T-cell (primary cell): ENCODE results near the gene MCOLN3. TPM values are rescaled to one million over a fixed set of nuclear protein-coding genes. Genes with fewer than 3 reads are reported as not detected.

ENCODE experiments used
- ATAC-seq, 4 experiments: fragments of 200-7000 bp in 3 of 4; fragments of 150-1000 bp in 1 of 4; cut with Tn5 transposase; replicated peaks in 1 of 4; 1 replicate in 3 of 4; 2 replicates in 1 of 4; pipeline ENCODE4 v1.10.0; 2021; ENCODE audit warnings: moderate library complexity in 3 of 4, mild to moderate bottlenecking in 2 of 4, moderate number of reproducible peaks in 1 of 4
- CTCF ChIA-PET, 2 donors: fragments of 300-600 bp; sonication (Branson Sonifier 250); formaldehyde crosslinking; loops; one replicate each; lab custom pipeline; 2022; ENCODE audit warnings: antibody characterized with exemption in 2 of 2; lab: Charles Lee
- POLR2A ChIA-PET, 2 donors: fragments of 300-600 bp; sonication (Branson Sonifier 250); formaldehyde crosslinking; loops; one replicate each; lab custom pipeline; 2022; ENCODE audit warnings: antibody characterized with exemption in 2 of 2; lab: Charles Lee
- DNase-seq, 35 experiments: peaks; one replicate each; pipeline versions ENCODE4 v3.0.0 to v3.0.0-alpha.2; 2013 to 2023
- H3K27ac ChIP-seq: one replicate; pipeline ENCODE4 v1.5.1; 2013; ENCODE audit warnings: low read length
- H3K27me3 ChIP-seq, 2 experiments: replicated peaks in 1 of 2; 1 replicate in 1 of 2; 2 replicates in 1 of 2; pipeline versions ENCODE4 v1.6.1 to v1.7.0; 2013; ENCODE audit warnings: low read length in 1 of 2, mixed read lengths in 1 of 2; ENCODE audit not compliant: control insufficient read depth in 2 of 2, insufficient read depth in 2 of 2; ENCODE audit errors: extremely low read depth in 1 of 2
- H3K36me3 ChIP-seq, 2 donors: 1 replicate in 1 of 2; 2 replicates in 1 of 2; pipeline versions ENCODE4 v1.6.1 to v1.7.0; 2013; ENCODE audit warnings: low read length in 1 of 2; ENCODE audit not compliant: control insufficient read depth in 2 of 2, insufficient read depth in 1 of 2; ENCODE audit errors: extremely low read depth in 1 of 2
- H3K4me1 ChIP-seq, 2 experiments: 1 replicate in 1 of 2; 2 replicates in 1 of 2; pipeline versions ENCODE4 v1.6.1 to v1.7.0; 2013; ENCODE audit warnings: low read length in 2 of 2, mixed read lengths in 1 of 2; ENCODE audit not compliant: insufficient read depth in 2 of 2, control insufficient read depth in 1 of 2; ENCODE audit errors: extremely low read depth in 1 of 2
- H3K4me3 ChIP-seq, 2 donors: 1 replicate in 1 of 2; 2 replicates in 1 of 2; pipeline versions ENCODE4 v1.5.1 to v1.7.0; 2013; ENCODE audit warnings: mild to moderate bottlenecking in 2 of 2, low read length in 1 of 2, moderate library complexity in 1 of 2; ENCODE audit not compliant: control insufficient read depth in 1 of 2; ENCODE audit errors: extremely low read depth in 1 of 2
- H3K9me3 ChIP-seq: 2 replicates; pipeline ENCODE4 v1.7.0; 2013
- H3K27ac Mint-ChIP-seq, 2 donors: one replicate each; pipeline ENCODE4 v1.8.0; 2020 to 2021; ENCODE audit warnings: mild to moderate bottlenecking in 2 of 2, mixed read lengths in 2 of 2
- H3K27me3 Mint-ChIP-seq, 2 donors: one replicate each; pipeline ENCODE4 v1.8.0; 2021 to 2022; ENCODE audit warnings: mixed read lengths in 2 of 2
- H3K36me3 Mint-ChIP-seq: one replicate; pipeline ENCODE4 v1.8.0; 2021; ENCODE audit warnings: mixed read lengths
- H3K4me1 Mint-ChIP-seq, 3 donors: one replicate each; pipeline ENCODE4 v1.8.0; 2020 to 2022; ENCODE audit warnings: mixed read lengths in 3 of 3, mild to moderate bottlenecking in 1 of 3
- H3K4me3 Mint-ChIP-seq, 3 donors: one replicate each; pipeline ENCODE4 v1.8.0; 2020 to 2022; ENCODE audit warnings: mild to moderate bottlenecking in 3 of 3, mixed read lengths in 3 of 3, moderate library complexity in 3 of 3
- H3K9me3 Mint-ChIP-seq, 3 donors: one replicate each; pipeline ENCODE4 v1.8.0; 2020 to 2022; ENCODE audit warnings: mixed read lengths in 3 of 3
- WGBS: methylation state at CpG from one replicate; pipeline ENCODE4 v1.1.5; 2013; ENCODE audit warnings: missing lambda C conversion rate; ENCODE audit not compliant: insufficient coverage; 5-methylcytosine and 5-hydroxymethylcytosine counted together
- total RNA-seq, 35 experiments: library from RNA in 6 of 35; stranded (reverse) in 6 of 35; fragments of 120-200 nt in 1 of 35; gene quantifications; one replicate each; pipeline versions ENCODE4 v1.2.1 to v1.2.4 and lab custom pipeline; 2013 to 2026

Gene MCOLN3
- total RNA-seq, 5 donors from 2014 or later (not counting 1 experiment from before 2014, with no cell fraction given), result 2.1 to 7.2 (median 2.8) TPM

DNA sequence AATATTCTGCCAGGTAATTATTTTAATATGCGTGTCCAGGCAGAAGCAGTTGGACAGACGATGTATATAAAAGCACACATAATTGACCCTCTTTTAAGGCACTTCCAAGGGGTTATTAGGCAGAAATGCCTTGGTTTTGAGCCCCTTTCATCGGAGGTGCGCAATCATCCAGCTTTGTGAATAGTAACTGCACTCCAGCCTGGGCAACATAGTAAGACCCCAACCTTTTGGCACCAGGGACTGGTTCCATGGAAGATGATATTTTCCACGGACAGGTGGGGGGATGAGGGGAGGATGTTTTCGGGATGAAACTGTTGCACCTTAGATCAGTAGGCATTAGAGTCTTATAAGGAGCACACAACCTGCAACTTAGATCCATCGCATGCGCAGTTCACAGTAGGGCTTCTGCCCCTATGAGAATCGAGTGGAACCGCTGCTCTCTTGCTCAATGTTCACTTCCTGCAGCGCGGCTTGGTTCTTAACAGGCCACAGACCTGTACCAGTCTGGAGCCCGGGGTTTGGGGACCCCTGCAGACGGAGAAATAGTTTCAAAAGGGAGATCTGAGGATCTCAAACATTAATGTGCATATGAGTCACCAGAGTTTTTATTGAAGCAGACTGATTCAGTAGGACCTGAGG lies 49.5 kb downstream of the MCOLN3 start:
- H3K9me3 ChIP-seq, result no peaks in the 10 kb centered on the region
- Mint-ChIP-seq H3K27me3 (peaks cover 30 to 35% of the 10 kb centered on the region in 2 donors), H3K4me1 (peaks cover 14 to 52% (median 34%) of the 10 kb centered on the region in 3 donors), H3K4me3 (peak overlapping the region; percentile 79 to 90 (median 86)), H3K27ac (peak overlapping the region; percentile 88), H3K36me3 (peaks cover 2% of the 10 kb centered on the region), H3K9me3 (peaks cover 0 to 2% (median 0%) of the 10 kb centered on the region in 3 donors)
- H3K4me3 ChIP-seq, result peak overlapping the region; percentile 64 to 65
- ChIA-PET CTCF (interaction anchor here in 1 of 2 donors (1.1 to 1.2 kb wide), 2 partner anchors 26 to 54 kb away, joined by 3 to 5 read pairs; no protein-coding TSS in a partner anchor), POLR2A (interaction anchor here (0.6 kb wide), 2 partner anchors 54 to 60 kb away, joined by 3 read pairs; no protein-coding TSS in a partner anchor)
- 30% methylated on average over 13 of the region's 14 CpGs for WGBS
- H3K36me3 ChIP-seq, result no peaks in the 10 kb centered on the region
- H3K4me1 ChIP-seq, result peaks cover 10 to 32% of the 10 kb centered on the region in 2 experiments
- ATAC-seq (peak; percentile 54 to 75 (median 64)), DNase-seq (peak in 33 of 35 experiments; percentile 3 to 76 (median 44))
- H3K27ac ChIP-seq, result peak overlapping the region; percentile 34
- peaks cover 18 to 38% of the 10 kb centered on the region in 2 experiments for H3K27me3 ChIP-seq

DNA sequence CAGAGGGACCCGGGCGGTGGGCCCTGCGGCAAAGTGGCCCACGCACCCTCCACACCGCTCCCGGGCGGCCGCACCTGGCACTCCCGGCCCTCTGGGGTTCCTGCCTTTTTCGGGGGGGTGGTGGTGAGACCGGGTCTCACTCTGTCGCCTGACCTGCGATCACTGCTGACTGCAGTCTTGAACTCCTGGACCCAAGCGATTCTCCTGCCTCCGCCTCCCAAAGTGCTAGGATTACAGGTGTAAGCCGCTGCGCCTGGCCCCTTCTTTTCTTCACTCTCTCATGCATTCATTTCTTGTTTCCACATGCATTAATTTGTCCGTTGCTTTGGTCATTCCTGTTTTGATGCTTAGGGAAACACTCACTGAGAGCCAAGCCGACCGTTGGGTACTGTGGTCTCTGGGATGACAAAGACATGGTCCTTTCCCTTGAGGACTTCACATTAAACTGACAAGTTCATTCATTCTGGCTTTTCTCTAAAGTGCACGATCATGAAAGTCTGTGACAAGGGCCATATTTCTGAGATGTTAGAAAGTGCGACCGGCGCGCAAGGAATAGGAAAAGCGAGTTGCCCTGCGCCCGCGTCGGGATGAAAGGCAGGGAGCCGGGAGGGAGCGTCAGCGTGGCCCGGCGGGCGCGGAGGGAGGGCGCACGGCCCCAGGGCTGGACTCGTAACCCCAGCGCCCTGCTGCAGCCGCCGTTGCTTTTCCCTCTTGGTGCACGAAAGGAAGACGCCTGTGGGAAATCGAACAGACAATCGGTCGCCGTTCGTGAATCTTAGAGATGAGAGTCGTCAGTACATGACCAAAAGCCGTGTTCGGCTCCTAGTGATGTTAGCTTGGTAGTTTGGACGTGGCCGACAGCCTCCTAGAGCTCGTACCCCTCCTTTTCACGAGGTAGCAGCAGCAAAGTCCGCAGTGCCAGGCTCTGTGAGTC lies 50.4 kb downstream of the MCOLN3 start:
- peak overlapping the region; percentile 34 for H3K27ac ChIP-seq
- no peaks in the 10 kb centered on the region for H3K9me3 ChIP-seq
- Mint-ChIP-seq H3K4me3 (peak overlapping the region; percentile 79 to 90 (median 86)), H3K27me3 (peaks cover 30 to 33% of the 10 kb centered on the region in 2 donors), H3K4me1 (peaks cover 14 to 57% (median 36%) of the 10 kb centered on the region in 3 donors), H3K27ac (peak overlapping the region; percentile 72 to 88), H3K36me3 (peaks cover 5% of the 10 kb centered on the region), H3K9me3 (no peaks in the 10 kb centered on the region)
- peaks cover 10 to 32% of the 10 kb centered on the region in 2 experiments for H3K4me1 ChIP-seq
- no peak for ATAC-seq
- peaks cover 18 to 32% of the 10 kb centered on the region in 2 experiments for H3K27me3 ChIP-seq
- H3K4me3 ChIP-seq, result peak overlapping the region; percentile 64 to 65
- POLR2A ChIA-PET, result interaction anchor here (0.6 kb wide), 5 partner anchors 53 to 743 kb away, joined by 3 to 5 read pairs (median 3); no protein-coding TSS in a partner anchor
- DNase-seq, result peak in 6 of 35 experiments; percentile 6 to 36 (median 10)
- 4% methylated on average over 53 of the region's 58 CpGs for WGBS
- no peaks in the 10 kb centered on the region for H3K36me3 ChIP-seq
- CTCF ChIA-PET, result interaction anchor here (0.6 to 1.2 kb wide), 3 partner anchors 26 to 53 kb away, joined by 3 to 5 read pairs (median 4); no protein-coding TSS in a partner anchor

DNA sequence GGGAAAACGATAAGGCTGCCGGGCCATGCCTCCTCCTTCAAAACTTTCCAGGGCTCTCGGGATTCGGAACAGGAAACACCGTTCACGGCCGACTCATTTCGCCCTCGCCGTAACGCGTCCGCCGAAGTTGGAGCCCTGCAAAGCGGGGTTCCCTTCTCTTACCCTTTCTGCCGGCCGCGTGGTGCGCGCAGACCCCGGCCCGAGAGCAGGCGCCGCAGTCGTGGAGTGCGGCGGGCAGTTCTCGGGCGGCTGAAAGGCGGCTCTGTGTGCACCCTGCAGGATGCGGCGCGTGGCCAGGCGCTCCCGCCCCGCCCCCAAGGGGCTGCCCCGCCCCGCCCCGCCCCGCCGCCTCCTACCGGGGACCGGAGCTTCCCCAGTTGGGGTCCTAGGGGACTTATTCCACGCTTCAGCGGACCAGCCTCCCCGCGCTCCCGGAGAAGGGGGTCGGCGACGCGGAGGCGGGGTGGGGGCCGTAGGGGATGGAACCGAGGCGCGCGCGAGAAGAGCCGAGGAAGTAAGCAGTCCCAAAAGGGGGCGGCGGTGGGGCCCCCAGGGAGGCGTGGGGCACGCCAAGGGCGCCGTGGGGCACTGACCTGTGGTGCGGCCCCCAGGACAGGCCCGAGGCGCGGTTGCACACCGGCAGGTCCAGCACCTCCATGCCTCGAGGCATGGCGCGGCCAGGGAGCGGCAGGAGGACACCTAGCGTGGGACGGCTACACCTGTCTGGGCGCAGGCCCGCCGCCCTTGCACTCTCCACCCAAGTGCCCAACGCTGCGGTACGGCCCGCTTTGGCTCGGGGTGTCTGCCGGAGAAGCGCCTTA lies 51.2 kb downstream of the MCOLN3 start, which contains the start of gene MCOLN2:
Gene MCOLN2, minus strand, starts transcription at position 268 of the 821 bp plus-strand sequence. Its CDS starts 241 bp downstream, at position 27.
- Histone ChIP-seq H3K4me1 (peaks cover 10 to 35% of the 10 kb centered on the region in 2 experiments), H3K9me3 (no peaks in the 10 kb centered on the region), H3K27ac (peak within 1 kb of the TSS; percentile 71), H3K4me3 (peak within 1 kb of the TSS; percentile 65 to 76), H3K27me3 (peaks cover 18 to 32% of the 10 kb centered on the region in 2 experiments), H3K36me3 (no peaks in the 10 kb centered on the region)
- ChIA-PET CTCF (interaction anchor here (0.6 to 2.2 kb wide), 4 partner anchors 11 to 64 kb away, joined by 3 to 15 read pairs (median 4); no protein-coding TSS in a partner anchor), POLR2A (interaction anchor here in 1 of 2 donors (0.6 kb wide), 3 partner anchors 137 to 742 kb away, joined by 3 to 5 read pairs (median 4); no protein-coding TSS in a partner anchor)
- Mint-ChIP-seq H3K27me3 (peaks cover 29 to 30% of the 10 kb centered on the region in 2 donors), H3K4me3 (peak within 1 kb of the TSS; percentile 84 to 90 (median 86)), H3K9me3 (no peaks in the 10 kb centered on the region), H3K36me3 (peaks cover 3% of the 10 kb centered on the region), H3K27ac (peak within 1 kb of the TSS; percentile 59 to 70), H3K4me1 (peaks cover 14 to 63% (median 41%) of the 10 kb centered on the region in 3 donors)
- under 1% methylated on average over 80 of the region's 87 CpGs for WGBS
- peak in 28 of 35 experiments; percentile 6 to 72 (median 32) for DNase-seq
- ATAC-seq, result peak; percentile 71 to 84 (median 77)

DNA sequence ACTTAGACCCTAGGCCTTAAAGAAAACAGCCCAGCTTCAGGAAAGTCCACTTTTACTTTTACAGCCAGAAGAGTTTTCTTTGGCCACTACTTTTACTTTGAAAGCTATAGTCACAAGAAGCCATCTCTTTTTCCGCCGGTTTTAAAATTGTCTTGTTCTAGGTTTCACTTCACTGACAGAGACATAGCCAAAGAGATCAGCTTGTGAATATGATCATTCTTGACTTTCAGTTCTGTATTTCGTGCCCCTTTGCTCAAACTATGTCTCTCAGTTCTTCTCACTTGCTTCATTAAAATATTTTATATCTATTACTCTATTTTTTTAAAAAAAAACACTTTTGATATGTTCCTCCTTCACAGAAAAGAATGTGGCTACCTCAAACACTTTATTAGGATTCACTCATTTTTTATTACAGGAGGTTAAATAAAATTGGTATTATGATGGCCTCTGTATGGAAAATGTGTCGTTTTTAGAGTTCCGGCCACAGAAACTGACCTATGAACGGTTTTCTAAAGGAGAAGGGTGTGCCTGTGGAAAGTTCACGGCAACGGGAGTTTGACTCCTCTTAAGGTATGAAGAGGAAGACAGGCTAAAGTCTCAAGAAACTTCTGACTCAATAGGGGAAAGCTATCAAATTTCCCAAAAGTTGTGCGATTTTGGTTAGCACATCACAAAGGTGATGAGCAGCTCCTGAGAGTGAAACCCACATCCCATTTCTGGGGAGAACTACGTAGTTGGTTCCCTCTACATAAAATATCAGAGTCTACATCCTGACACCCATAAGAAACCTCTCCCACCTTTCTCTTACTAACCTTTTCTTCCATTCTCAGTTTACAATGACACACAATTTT lies 52.6 kb downstream of the MCOLN3 start:
- peaks cover 22% of the 10 kb centered on the region in 2 donors for H3K27me3 Mint-ChIP-seq
- Histone ChIP-seq H3K9me3 (no peaks in the 10 kb centered on the region), H3K4me1 (peaks cover 10 to 36% of the 10 kb centered on the region in 2 experiments), H3K4me3 (peak overlapping the region in 1 of 2 donors; percentile 65), H3K27ac (peak overlapping the region; percentile 71), H3K36me3 (no peaks in the 10 kb centered on the region), H3K27me3 (peaks cover 15 to 32% of the 10 kb centered on the region in 2 experiments)
- no peaks in the 10 kb centered on the region for H3K9me3 Mint-ChIP-seq
- H3K4me3 Mint-ChIP-seq, result peak overlapping the region; percentile 81 to 90 (median 84)
- 24% methylated on average over 9 of the region's 10 CpGs for WGBS
- ChIA-PET POLR2A (interaction anchor here (0.6 kb wide), 3 partner anchors 42 to 526 kb away, joined by 3 to 6 read pairs (median 6); no protein-coding TSS in a partner anchor), CTCF (interaction anchor here (0.6 to 2.6 kb wide), 4 partner anchors 12 to 264 kb away, joined by 3 to 21 read pairs (median 10); partner anchors contain the start of gene C1orf52 (in 1 of the 2))
- peaks cover 3% of the 10 kb centered on the region for H3K36me3 Mint-ChIP-seq
- no peak for ATAC-seq
- DNase-seq, result peak in 1 of 35 experiments; percentile 59
- H3K4me1 Mint-ChIP-seq, result peaks cover 19 to 61% (median 40%) of the 10 kb centered on the region in 3 donors
- H3K27ac Mint-ChIP-seq, result peak overlapping the region; percentile 44 to 68
